Smooth muscle cell (in vitro differentiated cells): Measurements from ENCODE around the gene MED16. TPM values are rescaled to one million over a fixed set of nuclear protein-coding genes. Genes with fewer than 3 reads are reported as not detected.

ENCODE experiments used
- DNase-seq: peaks from one replicate; lab custom pipeline; 2025; ENCODE audit not compliant: unreplicated experiment; lab: John Stamatoyannopoulos, UW
- H2AFZ ChIP-seq: fragments of 200-600 bp; sonication (generic); 2 replicates; pipeline ENCODE4 v1.6.0; 2016; ENCODE audit warnings: antibody characterized with exemption, low read depth, mild to moderate bottlenecking
- H3F3A ChIP-seq: fragments of 200-600 bp; sonication (generic); 2 replicates; pipeline ENCODE4 v1.6.0; 2017; ENCODE audit warnings: antibody characterized with exemption, low read depth
- H3K27ac ChIP-seq: fragments of 200-600 bp; sonication (generic); 2 replicates; pipeline ENCODE4 v1.5.1; 2016; ENCODE audit warnings: low read depth, mild to moderate bottlenecking
- H3K27me3 ChIP-seq: fragments of 200-600 bp; sonication (generic); 2 replicates; pipeline ENCODE4 v1.6.1; 2016; ENCODE audit warnings: low read depth, mild to moderate bottlenecking
- H3K36me3 ChIP-seq: fragments of 200-600 bp; sonication (generic); 2 replicates; pipeline ENCODE4 v1.5.1; 2016; ENCODE audit warnings: low read depth
- H3K4me1 ChIP-seq: fragments of 200-600 bp; sonication (generic); 2 replicates; pipeline ENCODE4 v1.5.1; 2016; ENCODE audit warnings: low read depth
- H3K4me2 ChIP-seq: fragments of 200-600 bp; sonication (generic); 2 replicates; pipeline ENCODE4 v1.6.0; 2016; ENCODE audit warnings: mild to moderate bottlenecking
- H3K4me3 ChIP-seq: fragments of 200-600 bp; sonication (generic); 2 replicates; pipeline ENCODE4 v1.5.1; 2016; ENCODE audit warnings: mild to moderate bottlenecking
- H3K79me2 ChIP-seq: fragments of 200-600 bp; sonication (generic); 2 replicates; pipeline ENCODE4 v1.6.0; 2016; ENCODE audit warnings: low read depth, mild to moderate bottlenecking
- H3K9ac ChIP-seq: fragments of 200-600 bp; sonication (generic); 2 replicates; pipeline ENCODE4 v1.6.0; 2016; ENCODE audit warnings: low read depth
- H3K9me3 ChIP-seq: fragments of 200-600 bp; sonication (generic); replicated peaks from 2 replicates; pipeline ENCODE4 v1.5.1; 2016; ENCODE audit warnings: low read depth
- H4K20me1 ChIP-seq: fragments of 200-600 bp; sonication (generic); 2 replicates; pipeline ENCODE4 v1.6.0; 2016; ENCODE audit warnings: low read depth
- CTCF ChIP-seq: fragments of 200-600 bp; sonication (generic); IDR thresholded peaks from 2 replicates; pipeline ENCODE4 v1.5.1; 2017; ENCODE audit warnings: borderline replicate concordance, mild to moderate bottlenecking, antibody characterized with exemption; ENCODE audit not compliant: insufficient read depth, poor library complexity, severe bottlenecking
- WGBS: methylation state at CpG from one replicate; pipeline ENCODE4 v1.1.7; 2016; ENCODE audit warnings: low lambda C conversion rate; 5-methylcytosine and 5-hydroxymethylcytosine counted together
- polyA plus RNA-seq: library from polyadenylated mRNA; unstranded; fragments of >200 nt; fragmentation: Nextera tagmentation; extraction: Ambion mirVana; gene quantifications from 2 replicates; pipeline ENCODE4 v1.2.1, GENCODE V29; 2016
- total RNA-seq: library from RNA; depleted of rRNA; stranded (reverse); fragments of >200 nt; gene quantifications from 2 replicates; pipeline ENCODE4 v1.2.3, GENCODE V29; 2014

The MED16 gene
- total and polyA plus RNA-seq, 2 experiments from 2014 or later = 25.2 to 87.1 TPM

GRCh38 chr19:889662-890295, 3.2 kb downstream of the MED16 start:
- Histone ChIP-seq H3K9ac (no peak overlapping the region), H3K36me3 (no peaks in the 10 kb centered on the region), H2AFZ (no peak overlapping the region), H3K27me3 (no peaks in the 10 kb centered on the region), H3K79me2 (peaks cover 16% of the 10 kb centered on the region), H3K9me3 (no peaks in the 10 kb centered on the region), H3K4me2 (no peak overlapping the region), H3K27ac (no peak overlapping the region), H3K4me3 (no peak overlapping the region), H3F3A (peaks cover 5% of the 10 kb centered on the region), H3K4me1 (no peaks in the 10 kb centered on the region), H4K20me1 (peaks cover 32% of the 10 kb centered on the region)
- 99% methylated on average over 25 of the region's 26 CpGs for WGBS
- TF ChIP-seq CTCF = no peak
- DNase-seq = no peak

GRCh38 chr19:888581-889385, 4.2 kb downstream of the MED16 start:
- Histone ChIP-seq H3K27ac (no peak overlapping the region), H2AFZ (no peak overlapping the region), H3F3A (peaks cover 3% of the 10 kb centered on the region), H3K79me2 (peaks cover 16% of the 10 kb centered on the region), H3K27me3 (no peaks in the 10 kb centered on the region), H3K9ac (no peak overlapping the region), H3K4me3 (no peak overlapping the region), H3K4me1 (no peaks in the 10 kb centered on the region), H3K4me2 (no peak overlapping the region), H3K9me3 (no peaks in the 10 kb centered on the region), H4K20me1 (peaks cover 42% of the 10 kb centered on the region), H3K36me3 (no peaks in the 10 kb centered on the region)
- DNase-seq = no peak
- 99% methylated on average over 30 of the region's 30 CpGs for WGBS
- no peak for TF ChIP-seq CTCF

GRCh38 chr19:887599-887998, 5.4 kb downstream of the MED16 start:
- Histone ChIP-seq H2AFZ (no peak overlapping the region), H3K4me1 (no peaks in the 10 kb centered on the region), H3F3A (no peaks in the 10 kb centered on the region), H4K20me1 (peaks cover 50% of the 10 kb centered on the region), H3K4me3 (no peak overlapping the region), H3K36me3 (no peaks in the 10 kb centered on the region), H3K9me3 (no peaks in the 10 kb centered on the region), H3K79me2 (peaks cover 16% of the 10 kb centered on the region), H3K9ac (no peak overlapping the region), H3K4me2 (no peak overlapping the region), H3K27ac (no peak overlapping the region), H3K27me3 (no peaks in the 10 kb centered on the region)
- no peak for TF ChIP-seq CTCF
- 99% methylated on average over 9 of the region's 10 CpGs for WGBS
- DNase-seq = no peak
